Astrocyte (in vitro differentiated cells and primary cell): ENCODE measurements around the gene RHOBTB1.

Source experiments
- EZH2 ChIP-seq: IDR thresholded peaks from 2 replicates; pipeline ENCODE4 v1.6.1; 2012; ENCODE audit warnings: mild to moderate bottlenecking, low read length, inconsistent platforms; ENCODE audit not compliant: insufficient read depth
- TF ChIP-seq, protein P1 (sequence below): IDR thresholded peaks from 2 replicates; pipeline ENCODE4 v1.5.1; 2011; ENCODE audit warnings: low read depth, mild to moderate bottlenecking, inconsistent platforms, low read length, moderate library complexity; ENCODE audit not compliant: insufficient read depth

DNA sequence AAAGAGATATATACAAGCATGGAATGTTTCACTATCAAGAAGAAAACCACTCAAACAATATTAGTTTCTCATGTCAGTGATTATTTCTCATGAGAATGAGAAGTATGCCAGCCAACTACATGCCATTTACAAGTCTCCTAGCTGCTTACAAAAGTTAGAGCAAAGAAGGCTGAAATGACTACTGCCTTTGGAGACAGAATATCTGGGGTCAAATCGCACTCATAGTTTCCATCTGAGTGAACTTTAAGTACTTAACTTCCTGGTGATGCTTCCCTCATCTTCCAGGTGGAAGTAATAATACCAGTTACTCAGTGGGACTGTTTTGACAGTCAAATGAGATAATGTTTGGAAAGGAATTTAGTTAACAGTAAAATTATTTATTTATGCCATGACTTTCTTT lies 42.0 kb upstream of the RHOBTB1 start:
- TF ChIP-seq, protein P1, sequence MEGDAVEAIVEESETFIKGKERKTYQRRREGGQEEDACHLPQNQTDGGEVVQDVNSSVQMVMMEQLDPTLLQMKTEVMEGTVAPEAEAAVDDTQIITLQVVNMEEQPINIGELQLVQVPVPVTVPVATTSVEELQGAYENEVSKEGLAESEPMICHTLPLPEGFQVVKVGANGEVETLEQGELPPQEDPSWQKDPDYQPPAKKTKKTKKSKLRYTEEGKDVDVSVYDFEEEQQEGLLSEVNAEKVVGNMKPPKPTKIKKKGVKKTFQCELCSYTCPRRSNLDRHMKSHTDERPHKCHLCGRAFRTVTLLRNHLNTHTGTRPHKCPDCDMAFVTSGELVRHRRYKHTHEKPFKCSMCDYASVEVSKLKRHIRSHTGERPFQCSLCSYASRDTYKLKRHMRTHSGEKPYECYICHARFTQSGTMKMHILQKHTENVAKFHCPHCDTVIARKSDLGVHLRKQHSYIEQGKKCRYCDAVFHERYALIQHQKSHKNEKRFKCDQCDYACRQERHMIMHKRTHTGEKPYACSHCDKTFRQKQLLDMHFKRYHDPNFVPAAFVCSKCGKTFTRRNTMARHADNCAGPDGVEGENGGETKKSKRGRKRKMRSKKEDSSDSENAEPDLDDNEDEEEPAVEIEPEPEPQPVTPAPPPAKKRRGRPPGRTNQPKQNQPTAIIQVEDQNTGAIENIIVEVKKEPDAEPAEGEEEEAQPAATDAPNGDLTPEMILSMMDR, result no peak
- no peak for TF ChIP-seq EZH2
